ENCODE data around the gene KIF2A.

KIF2A gene

GRCh38 chr5:62330302-62330701 lies 24.3 kb downstream of the KIF2A start:
- FAIRE-seq: no peak

GRCh38 chr5:62331921-62332320 lies 25.9 kb downstream of the KIF2A start:
- FAIRE-seq: no peak

DNA sequence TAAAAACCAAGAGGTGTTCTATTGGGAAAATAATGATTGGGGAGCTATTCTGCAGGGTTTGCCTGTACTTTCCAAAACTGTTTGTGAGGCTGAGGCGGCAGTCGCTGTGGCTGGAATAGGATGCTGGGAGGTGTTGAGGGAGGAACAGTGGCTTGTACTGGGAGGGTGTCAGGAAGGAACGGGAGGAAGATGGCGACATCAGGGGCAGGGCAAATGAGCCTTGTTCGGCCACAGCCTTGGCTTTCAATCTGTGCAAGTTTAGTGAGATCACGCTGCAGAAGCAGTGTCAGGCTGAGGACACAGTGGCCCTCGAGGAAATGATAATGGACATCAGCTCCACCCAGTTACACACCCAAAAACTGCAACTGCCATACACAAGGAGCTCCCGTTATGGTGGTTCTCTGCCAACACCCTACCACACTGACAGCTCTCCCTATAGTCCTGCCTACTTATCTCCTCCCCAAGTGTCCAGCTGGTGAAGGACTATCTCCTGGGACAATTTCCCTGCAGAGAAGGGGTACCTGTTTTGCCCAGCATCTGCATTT lies 27.3 kb downstream of the KIF2A start:
- FAIRE-seq: no peak

DNA sequence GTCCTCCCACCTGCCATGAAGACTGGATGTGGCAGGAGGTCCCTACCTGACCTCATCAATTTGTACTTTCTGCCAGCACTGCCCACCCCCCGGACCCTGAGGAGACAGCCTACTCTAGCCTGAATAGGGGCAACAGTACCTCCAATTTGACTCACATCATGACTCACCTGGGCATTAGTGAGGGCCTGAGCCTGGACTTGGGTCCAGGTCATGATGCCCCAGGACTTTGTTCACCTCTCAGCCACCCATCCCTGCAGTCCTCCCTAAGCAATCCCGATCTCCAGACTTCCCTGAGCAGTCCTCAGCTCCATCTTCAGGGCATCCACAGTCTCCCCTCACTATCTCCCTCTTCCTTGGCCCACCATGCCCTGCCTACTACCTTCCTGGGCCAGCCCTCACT lies 28.1 kb downstream of the KIF2A start:
- no peak for FAIRE-seq

DNA sequence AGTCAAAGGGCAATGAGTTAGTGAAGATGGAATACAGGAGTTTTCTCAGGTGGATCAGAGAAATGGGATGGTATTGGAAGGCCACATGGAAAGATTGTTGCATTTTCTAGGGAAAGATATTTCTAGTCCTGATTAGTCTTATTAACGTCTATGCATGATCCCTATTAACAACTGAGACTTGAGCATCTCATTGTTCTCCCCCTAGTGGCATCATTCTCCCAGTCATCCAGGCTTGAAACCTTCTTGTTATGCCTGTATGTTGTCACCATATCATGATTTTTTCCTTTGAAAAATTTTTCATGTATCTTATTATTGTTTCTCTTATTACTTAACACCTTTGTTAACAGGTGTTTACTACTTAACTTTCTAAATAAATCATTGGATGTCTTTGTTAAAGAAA lies 34.4 kb downstream of the KIF2A start:
- no peak for FAIRE-seq

GRCh38 chr5:62340979-62341378 lies 35.0 kb downstream of the KIF2A start:
- no peak for FAIRE-seq

GRCh38 chr5:62341783-62342475 lies 35.9 kb downstream of the KIF2A start:
- FAIRE-seq: no peak

- no peak for FAIRE-seq
Observed at GRCh38 chr5:62342476-62342837, 36.5 kb downstream of the KIF2A start.

GRCh38 chr5:62343428-62343827 lies 37.4 kb downstream of the KIF2A start:
- FAIRE-seq: no peak

DNA sequence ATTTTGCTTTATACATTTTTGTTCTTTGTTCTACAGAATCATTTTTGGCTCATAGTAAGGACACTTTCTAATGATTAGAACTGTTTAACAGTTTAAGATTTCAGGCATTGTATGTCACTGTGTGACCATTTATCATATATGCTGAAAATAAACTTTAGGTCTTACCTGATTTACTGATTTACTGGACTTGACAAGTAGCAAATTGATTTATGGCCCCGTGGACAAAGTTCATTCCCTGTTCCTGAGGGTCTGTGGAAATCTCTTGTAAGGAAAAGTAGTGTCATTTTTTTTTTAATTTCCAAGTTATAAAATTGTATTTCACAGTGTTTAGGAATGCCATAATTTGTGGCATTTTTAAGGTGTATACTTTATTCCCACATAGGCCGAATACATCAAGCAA lies 40.7 kb downstream of the KIF2A start:
- FAIRE-seq: no peak

DNA sequence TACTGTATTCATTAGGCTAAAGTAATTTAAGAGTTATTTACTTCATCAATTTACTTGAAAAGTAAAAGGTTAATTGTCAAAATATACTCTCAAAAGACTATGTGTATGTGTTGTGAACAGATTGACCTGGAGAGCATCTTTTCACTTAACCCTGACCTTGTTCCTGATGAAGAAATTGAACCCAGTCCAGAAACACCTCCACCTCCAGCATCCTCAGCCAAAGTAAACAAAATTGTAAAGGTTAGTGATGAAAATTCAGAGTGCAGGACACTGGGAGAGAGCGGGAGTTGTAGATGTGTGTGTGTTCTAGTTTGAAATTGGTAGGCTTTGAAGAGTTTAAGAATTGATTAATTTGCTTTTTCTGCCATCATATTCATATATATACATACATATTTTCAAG lies 41.9 kb downstream of the KIF2A start:
- FAIRE-seq: no peak

DNA sequence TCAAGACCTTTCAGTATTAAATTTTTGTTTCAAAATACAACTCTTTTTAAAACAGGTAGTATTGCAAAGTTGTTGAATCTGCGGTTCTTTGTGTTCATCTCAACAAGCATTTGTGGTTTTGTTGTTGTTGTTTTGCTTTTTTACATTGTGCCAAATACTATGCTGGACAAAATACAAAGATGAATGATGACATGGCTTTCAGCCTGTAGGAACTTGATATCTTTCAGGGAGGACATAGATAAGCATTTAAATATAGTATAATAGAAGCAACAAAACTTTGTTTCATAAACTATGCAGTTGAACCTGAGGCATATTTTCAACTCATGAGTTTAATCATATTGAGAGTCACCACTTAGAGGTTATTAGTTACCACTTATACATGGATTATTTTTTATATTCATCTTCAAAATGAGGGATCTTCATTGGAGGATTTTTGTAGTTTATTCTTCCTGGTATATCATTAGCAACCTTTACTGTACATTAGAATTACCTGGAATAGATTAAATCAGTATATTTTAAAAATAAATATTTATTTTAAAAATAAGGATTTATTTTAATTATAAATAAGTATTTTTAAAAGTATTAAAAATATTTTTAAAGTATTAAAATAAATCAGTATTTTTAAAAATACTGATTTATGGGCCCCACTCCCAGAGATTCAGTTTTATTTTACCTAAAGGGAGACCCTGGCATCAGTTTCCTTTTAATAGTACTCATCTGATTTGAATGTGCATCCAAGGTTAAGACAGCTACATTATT lies 42.9 kb downstream of the KIF2A start:
- peak; percentile 87 for FAIRE-seq

- FAIRE-seq: peak; percentile 69
Observed at GRCh38 chr5:62354028-62354874, 48.2 kb downstream of the KIF2A start.

- no peak for FAIRE-seq
Observed at GRCh38 chr5:62362701-62363100, 56.7 kb downstream of the KIF2A start.

- peak; percentile 27 for FAIRE-seq
Observed at GRCh38 chr5:62369039-62369438, 63.0 kb downstream of the KIF2A start.

GRCh38 chr5:62371409-62371808 lies 65.4 kb downstream of the KIF2A start:
- peak; percentile 28 for FAIRE-seq

DNA sequence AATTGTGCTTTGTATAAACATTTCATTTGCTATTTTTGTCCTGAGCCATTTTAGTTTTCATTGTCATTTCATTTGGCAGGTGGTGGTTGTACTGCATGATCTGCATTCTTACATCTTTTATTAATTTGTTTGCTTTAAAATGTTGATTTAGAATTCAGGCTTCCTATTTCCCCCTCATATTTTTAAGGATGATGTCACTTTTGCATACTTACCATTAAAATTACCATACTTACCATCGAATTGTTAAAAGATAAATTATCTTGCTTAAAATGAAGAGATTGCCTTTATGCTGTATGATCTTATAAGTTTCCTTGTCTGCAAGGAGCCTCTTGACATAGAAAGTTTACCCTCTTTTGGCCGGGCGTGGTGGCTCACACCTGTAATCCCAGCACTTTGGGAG lies 66.6 kb downstream of the KIF2A start:
- FAIRE-seq: no peak

- FAIRE-seq: no peak
Observed at GRCh38 chr5:62373382-62373781, 67.4 kb downstream of the KIF2A start.

DNA sequence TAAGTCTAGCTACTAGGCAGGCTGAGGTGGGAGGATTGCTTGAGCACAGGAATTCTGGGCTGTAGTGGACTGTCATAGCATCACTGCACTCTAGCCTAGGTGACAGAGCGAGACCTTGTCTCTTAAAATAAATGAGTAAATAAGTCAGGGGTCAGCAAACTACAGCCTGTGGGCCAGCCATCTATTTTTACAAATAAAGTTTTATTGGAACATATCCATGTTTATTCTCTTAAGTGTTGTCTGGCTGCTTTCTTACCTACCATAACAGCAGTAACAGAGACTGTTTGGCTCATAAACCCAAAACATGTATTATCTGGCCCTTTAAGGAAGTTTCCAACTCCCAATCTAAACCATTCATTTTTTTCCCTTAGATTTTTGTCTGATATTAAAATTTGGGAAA lies 68.1 kb downstream of the KIF2A start:
- FAIRE-seq: no peak

DNA sequence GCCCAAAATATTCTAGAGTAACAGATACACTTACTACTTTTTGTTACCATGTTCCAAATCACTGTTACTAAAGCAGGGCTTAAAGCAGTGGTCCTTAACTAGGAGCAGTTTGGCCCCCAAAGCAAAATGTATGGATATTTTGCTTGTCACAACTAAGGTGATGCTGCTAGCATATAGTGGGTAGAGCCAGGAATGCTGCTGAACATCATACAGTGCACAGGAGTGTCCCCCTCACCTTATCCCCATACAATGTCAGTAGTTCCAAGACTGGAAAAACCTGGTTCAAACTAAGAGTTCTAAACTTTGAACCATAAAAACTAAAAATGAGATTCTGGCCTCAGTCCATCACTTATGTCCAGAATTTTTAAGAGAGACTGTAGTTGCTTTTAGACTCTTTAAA lies 69.6 kb downstream of the KIF2A start:
- no peak for FAIRE-seq

- FAIRE-seq: no peak
Observed at GRCh38 chr5:62376064-62376463, 70.1 kb downstream of the KIF2A start.

DNA sequence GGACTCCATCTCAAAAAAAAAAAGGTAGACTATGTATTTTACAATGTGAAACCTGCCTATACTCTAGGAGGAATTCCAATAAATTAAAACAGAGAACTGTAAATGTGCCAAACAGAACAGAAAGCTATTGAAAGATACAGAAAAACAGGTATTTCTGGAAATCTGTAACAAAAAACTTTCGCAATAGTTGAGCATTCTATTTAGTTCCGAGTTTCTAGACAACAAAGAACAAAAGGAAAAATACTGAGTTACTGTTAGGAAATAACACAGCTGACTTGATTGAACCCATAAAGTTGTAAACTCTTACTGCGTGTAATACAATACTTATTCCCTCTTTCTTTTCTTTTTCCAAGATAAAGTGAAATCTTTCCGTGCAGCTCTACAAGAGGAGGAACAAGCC lies 79.1 kb downstream of the KIF2A start:
- no peak for FAIRE-seq

GRCh38 chr5:62385816-62386400 lies 79.9 kb downstream of the KIF2A start:
- FAIRE-seq: peak; percentile 25

Measured in G401.6 (cell line).